ENCODE data around the gene GGNBP2. TPM values are rescaled to one million over a fixed set of nuclear protein-coding genes. Genes with fewer than 3 reads are reported as not detected.

The GGNBP2 gene
- total and polyA plus RNA-seq, 2 of the 8 experiments (the other 6 are each of a cell fraction or from before 2014, with no cell fraction given): 29.2 to 35.8 TPM

DNA sequence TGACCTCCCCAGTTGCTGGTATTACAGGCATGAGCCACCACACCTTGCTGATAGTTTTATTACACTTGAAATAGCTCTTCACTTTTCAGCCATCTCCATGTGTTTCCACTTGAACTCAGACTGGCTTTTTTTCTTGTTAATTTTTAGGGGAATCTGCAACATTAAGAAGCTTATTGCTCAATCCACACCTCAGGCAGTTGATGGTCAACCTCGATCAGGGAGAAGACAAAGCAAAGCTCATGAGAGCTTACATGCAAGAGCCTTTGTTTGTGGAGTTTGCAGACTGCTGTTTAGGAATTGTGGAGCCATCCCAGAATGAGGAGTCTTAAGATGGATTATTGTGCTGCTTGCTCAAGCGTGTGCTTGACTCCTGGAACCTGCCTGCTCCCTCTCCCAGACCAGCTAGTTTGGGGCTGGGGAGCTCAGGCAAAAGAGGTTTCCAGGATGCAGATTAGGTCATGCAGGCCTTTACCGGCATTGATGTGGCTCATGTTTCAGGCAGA is 49.6 kb upstream of the GGNBP2 start:
- Histone ChIP-seq H3K4me1 (replicated peaks in 1 of 4; ENCODE audit: control insufficient read depth in 3 of 4, insufficient read depth in 4 of 4, low read length in 3 of 4) (no peaks in the 10 kb centered on the region), H3K9ac (replicated peaks in 1 of 4; ENCODE audit: extremely low read depth in 1 of 4, low read depth in 3 of 4, low read length in 3 of 4) (no peak overlapping the region), H2AK5ac (ENCODE audit: low read depth, low read length) (no peak overlapping the region), H3K4me3 (ENCODE audit: extremely low read depth in 1 of 4, insufficient read depth in 2 of 4, low read depth in 3 of 4, low read length in 4 of 4) (no peak overlapping the region), H3K23ac (ENCODE audit: insufficient read length) (no peak overlapping the region), H3K27me3 (replicated peaks in 1 of 4; ENCODE audit: control insufficient read depth in 3 of 4, extremely low read depth in 1 of 4, insufficient read depth in 3 of 4, low read length in 3 of 4) (no peaks in the 10 kb centered on the region), H4K8ac (ENCODE audit: extremely low read depth, insufficient read depth, low read length) (no peak overlapping the region), H2BK20ac (ENCODE audit: low read length) (no peak overlapping the region), H3K9me3 (ENCODE audit: insufficient read depth in 2 of 2, low read depth in 1 of 2, low read length in 1 of 2) (no peaks in the 10 kb centered on the region), H2BK120ac (replicated peaks; ENCODE audit: low read depth, low read length) (no peak overlapping the region), H2BK12ac (ENCODE audit: low read depth, low read length) (no peak overlapping the region), H3K36me3 (ENCODE audit: control insufficient read depth in 2 of 4, insufficient read depth in 4 of 4, low read length in 3 of 4) (peaks cover 25 to 70% (median 48%) of the 10 kb centered on the region in 4 experiments), H3K4me2 (ENCODE audit: insufficient read depth in 1 of 2, low read depth in 2 of 2, low read length in 2 of 2) (no peak overlapping the region), H4K91ac (replicated peaks; ENCODE audit: insufficient read length, low read length) (no peak overlapping the region), H2BK15ac (ENCODE audit: low read length) (no peak overlapping the region), H2BK5ac (ENCODE audit: low read depth, low read length) (no peak overlapping the region), H2AFZ (ENCODE audit: low read length) (no peak overlapping the region), H3K56ac (replicated peaks; ENCODE audit: insufficient read length, low read depth, low read length) (no peak overlapping the region), H3K27ac (ENCODE audit: low read depth, low read length) (no peak overlapping the region), H3K23me2 (ENCODE audit: low read depth, low read length) (no peaks in the 10 kb centered on the region), H3K4ac (replicated peaks; ENCODE audit: insufficient read length, low read depth, low read length) (no peak overlapping the region), H4K5ac (ENCODE audit: insufficient read length, low read depth, low read length) (no peak overlapping the region), H3K14ac (ENCODE audit: insufficient read length) (no peak overlapping the region), H3K79me2 (ENCODE audit: control insufficient read depth in 1 of 2, insufficient read depth in 2 of 2, low read length in 2 of 2) (peaks cover 0 to 18% of the 10 kb centered on the region in 2 experiments; a peak in 3 of 4 replicates), H4K20me1 (replicated peaks in 1 of 2; ENCODE audit: control insufficient read depth in 1 of 2, insufficient read depth in 2 of 2, low read length in 2 of 2) (peaks cover 6 to 9% of the 10 kb centered on the region in 2 experiments), H3K79me1 (ENCODE audit: low read depth, low read length) (peaks cover 4% of the 10 kb centered on the region; the same call in 1 of the 2 replicates), H3K18ac (ENCODE audit: extremely low read depth, low read length) (no peak overlapping the region)
- CTCF ChIA-PET (ENCODE audit: partially characterized antibody): interaction anchor here (0.6 to 1.2 kb wide), 3 partner anchors 12 to 1827 kb away, joined by 3 to 5 read pairs (median 3); no protein-coding TSS in a partner anchor
- 91% methylated on average over 3 of the region's 3 CpGs; no CpG with 5 or more reads in 1 of the 2 experiments for WGBS, 2 experiments (ENCODE audit: extremely low coverage in 1 of 2, insufficient coverage in 1 of 2, insufficient read length in 1 of 2, insufficient replicate concordance in 2 of 2, low coverage in 1 of 2, low lambda C conversion rate in 2 of 2, missing lambda C conversion rate in 1 of 2)
- FAIRE-seq: no peak
- no peak for DNase-seq (ENCODE audit: low read depth in 1 of 2, low spot score in 2 of 2)
- POLR2A ChIA-PET (ENCODE audit: partially characterized antibody): interaction anchor here (1.0 to 12.5 kb wide), 4 partner anchors 9 to 98 kb away, joined by 3 to 205 read pairs (median 8); partner anchors contain the start of gene ZNHIT3
- no peak for TF ChIP-seq SUZ12 (IDR thresholded peaks at IDR 0.05; ENCODE audit: low read length)
- TF ChIP-seq KDM4A (IDR thresholded peaks at IDR 0.05; ENCODE audit: low read depth, low read length, severe bottlenecking): no peak
- TF ChIP-seq HDAC2 (IDR thresholded peaks at IDR 0.05; ENCODE audit: borderline replicate concordance in 1 of 2, low read depth in 2 of 2, low read length in 2 of 2): no peak
- no peak for TF ChIP-seq SP1 (IDR thresholded peaks at IDR 0.05; ENCODE audit: low read depth, low read length)
- no peak for TF ChIP-seq CEBPB (IDR thresholded peaks at IDR 0.05; ENCODE audit: low read depth, low read length)
- TF ChIP-seq RXRA (IDR thresholded peaks at IDR 0.05; ENCODE audit: insufficient read depth, low read depth, low read length): no peak
- no peak for TF ChIP-seq NRF1 (IDR thresholded peaks at IDR 0.05; ENCODE audit: low read depth, low read length)
- no peak for TF ChIP-seq JUND (IDR thresholded peaks at IDR 0.05; ENCODE audit: low read length)
- TF ChIP-seq RNF2 (IDR thresholded peaks at IDR 0.05; ENCODE audit: borderline replicate concordance, low read depth, low read length, missing control alignments, poor library complexity, severe bottlenecking): no peak
- no peak for TF ChIP-seq YY1 (IDR thresholded peaks at IDR 0.05; ENCODE audit: low read depth, low read length)
- TF ChIP-seq TCF12 (IDR thresholded peaks at IDR 0.05; ENCODE audit: low read depth, low read length): no peak
- TF ChIP-seq SIRT6 (IDR thresholded peaks at IDR 0.05; ENCODE audit: low read length): no peak
- no peak for TF ChIP-seq SP2 (IDR thresholded peaks at IDR 0.05; ENCODE audit: low read length)
- no peak for TF ChIP-seq SIN3A (conservative IDR thresholded peaks at IDR 0.05 in 1 of 2, IDR thresholded peaks at IDR 0.05 in 1 of 2; ENCODE audit: low read depth in 1 of 2, low read length in 2 of 2)
